OCI-LY7 (cell line): Measurements from ENCODE around the gene C18orf32.

ENCODE experiments used
- EZH2phosphoT487 ChIP-seq: fragments of 200-600 bp; sonication (generic); IDR thresholded peaks from 2 replicates; pipeline ENCODE4 v1.6.1; 2018; ENCODE audit warnings: low read depth, borderline replicate concordance, mild to moderate bottlenecking, mixed run types, antibody characterized with exemption, low read length, moderate library complexity, mixed read lengths
- TF ChIP-seq, protein P1 (sequence below): fragments of 200-600 bp; sonication (generic); conservative IDR thresholded peaks from 2 replicates; pipeline ENCODE4 v1.5.1; 2014; ENCODE audit warnings: mild to moderate bottlenecking, antibody characterized with exemption, low read length, moderate library complexity, mixed read lengths

DNA sequence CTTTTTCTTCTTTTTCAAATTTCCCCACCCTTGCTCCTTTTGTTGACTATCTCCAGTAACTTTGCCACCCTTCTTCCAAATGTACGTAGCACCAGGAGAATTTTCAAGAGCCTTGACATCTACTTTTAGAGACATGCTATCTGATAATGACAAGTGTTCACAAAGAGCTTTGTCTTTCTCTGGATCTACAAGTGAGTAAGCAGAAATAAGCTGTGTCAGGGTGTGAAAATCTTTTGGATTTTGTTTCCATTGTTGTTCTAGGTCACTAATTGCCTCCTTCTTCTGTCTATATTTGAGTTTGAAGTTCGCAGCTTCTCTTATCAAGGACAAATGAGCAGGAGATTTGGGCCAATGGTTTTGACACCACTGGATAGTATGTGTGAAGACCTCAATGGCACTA lies 8.4 kb upstream of the C18orf32 start:
- TF ChIP-seq, protein P1, sequence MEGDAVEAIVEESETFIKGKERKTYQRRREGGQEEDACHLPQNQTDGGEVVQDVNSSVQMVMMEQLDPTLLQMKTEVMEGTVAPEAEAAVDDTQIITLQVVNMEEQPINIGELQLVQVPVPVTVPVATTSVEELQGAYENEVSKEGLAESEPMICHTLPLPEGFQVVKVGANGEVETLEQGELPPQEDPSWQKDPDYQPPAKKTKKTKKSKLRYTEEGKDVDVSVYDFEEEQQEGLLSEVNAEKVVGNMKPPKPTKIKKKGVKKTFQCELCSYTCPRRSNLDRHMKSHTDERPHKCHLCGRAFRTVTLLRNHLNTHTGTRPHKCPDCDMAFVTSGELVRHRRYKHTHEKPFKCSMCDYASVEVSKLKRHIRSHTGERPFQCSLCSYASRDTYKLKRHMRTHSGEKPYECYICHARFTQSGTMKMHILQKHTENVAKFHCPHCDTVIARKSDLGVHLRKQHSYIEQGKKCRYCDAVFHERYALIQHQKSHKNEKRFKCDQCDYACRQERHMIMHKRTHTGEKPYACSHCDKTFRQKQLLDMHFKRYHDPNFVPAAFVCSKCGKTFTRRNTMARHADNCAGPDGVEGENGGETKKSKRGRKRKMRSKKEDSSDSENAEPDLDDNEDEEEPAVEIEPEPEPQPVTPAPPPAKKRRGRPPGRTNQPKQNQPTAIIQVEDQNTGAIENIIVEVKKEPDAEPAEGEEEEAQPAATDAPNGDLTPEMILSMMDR: no peak
- TF ChIP-seq EZH2phosphoT487: no peak
